ENCODE results near the gene STAT4. TPM values are rescaled to one million over a fixed set of nuclear protein-coding genes. Genes with fewer than 3 reads are reported as not detected.

STAT4 gene
- polyA plus RNA-seq, 1 of the 3 experiments (the other 2 are of a cell fraction) = 0.12 TPM

DNA sequence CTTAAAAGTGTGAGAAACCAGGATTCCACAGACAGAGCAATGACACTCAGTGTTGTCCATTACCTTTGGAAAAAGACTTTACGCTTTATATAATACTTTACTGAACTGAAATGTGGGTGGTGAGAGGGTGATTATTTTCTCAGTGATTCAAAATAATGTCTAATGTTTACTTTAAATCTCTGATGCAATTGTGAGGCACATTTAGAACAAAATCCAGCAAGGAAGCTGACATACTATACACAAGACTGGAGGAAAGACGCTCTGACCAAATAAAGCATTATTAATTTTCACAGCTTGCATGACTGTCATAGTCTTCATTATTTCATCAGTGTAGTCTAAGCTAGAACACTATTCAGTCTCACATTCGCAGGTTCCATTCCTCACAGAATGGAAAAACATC lies 102.7 kb downstream of the STAT4 start:
- H3K36me3 ChIP-seq (replicated peaks in 1 of 2; ENCODE audit: control insufficient read depth in 1 of 2, insufficient read depth in 2 of 2, low read length in 1 of 2) = no peaks in the 10 kb centered on the region
- no peak overlapping the region for H3K27ac ChIP-seq (ENCODE audit: low read depth in 2 of 2, low read length in 1 of 2)
- H3K4me1 ChIP-seq (ENCODE audit: control insufficient read depth in 1 of 2, insufficient read depth in 2 of 2, low read depth in 1 of 2, low read length in 1 of 2) = no peaks in the 10 kb centered on the region
- H2AFZ ChIP-seq (ENCODE audit: low read depth) = no peak overlapping the region
- WGBS (ENCODE audit: low lambda C conversion rate) = 66% methylated on average over 3 of the region's 3 CpGs
- no peak for TF ChIP-seq MEF2A (IDR thresholded peaks at IDR 0.05; ENCODE audit: borderline replicate concordance, low read depth)
- no peak for TF ChIP-seq RXRA (IDR thresholded peaks at IDR 0.05; ENCODE audit: borderline replicate concordance, low read depth)
- TF ChIP-seq RAD21 (IDR thresholded peaks at IDR 0.05; ENCODE audit: low read length) = no peak
- TF ChIP-seq FOSL2 (IDR thresholded peaks at IDR 0.05; ENCODE audit: borderline replicate concordance, low read depth) = no peak
- no peak for TF ChIP-seq NRF1 (IDR thresholded peaks at IDR 0.05; ENCODE audit: low read depth, low read length)
- no peak for TF ChIP-seq TEAD4 (IDR thresholded peaks at IDR 0.05; ENCODE audit: borderline replicate concordance, insufficient read depth)
- TF ChIP-seq, protein P1, sequence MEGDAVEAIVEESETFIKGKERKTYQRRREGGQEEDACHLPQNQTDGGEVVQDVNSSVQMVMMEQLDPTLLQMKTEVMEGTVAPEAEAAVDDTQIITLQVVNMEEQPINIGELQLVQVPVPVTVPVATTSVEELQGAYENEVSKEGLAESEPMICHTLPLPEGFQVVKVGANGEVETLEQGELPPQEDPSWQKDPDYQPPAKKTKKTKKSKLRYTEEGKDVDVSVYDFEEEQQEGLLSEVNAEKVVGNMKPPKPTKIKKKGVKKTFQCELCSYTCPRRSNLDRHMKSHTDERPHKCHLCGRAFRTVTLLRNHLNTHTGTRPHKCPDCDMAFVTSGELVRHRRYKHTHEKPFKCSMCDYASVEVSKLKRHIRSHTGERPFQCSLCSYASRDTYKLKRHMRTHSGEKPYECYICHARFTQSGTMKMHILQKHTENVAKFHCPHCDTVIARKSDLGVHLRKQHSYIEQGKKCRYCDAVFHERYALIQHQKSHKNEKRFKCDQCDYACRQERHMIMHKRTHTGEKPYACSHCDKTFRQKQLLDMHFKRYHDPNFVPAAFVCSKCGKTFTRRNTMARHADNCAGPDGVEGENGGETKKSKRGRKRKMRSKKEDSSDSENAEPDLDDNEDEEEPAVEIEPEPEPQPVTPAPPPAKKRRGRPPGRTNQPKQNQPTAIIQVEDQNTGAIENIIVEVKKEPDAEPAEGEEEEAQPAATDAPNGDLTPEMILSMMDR (IDR thresholded peaks at IDR 0.05) = no peak
- TF ChIP-seq EZH2phosphoT487 (IDR thresholded peaks at IDR 0.05; ENCODE audit: borderline replicate concordance, low read depth) = no peak
- TF ChIP-seq RCOR1 (IDR thresholded peaks at IDR 0.05; ENCODE audit: low read length) = no peak
- TF ChIP-seq, protein P2, sequence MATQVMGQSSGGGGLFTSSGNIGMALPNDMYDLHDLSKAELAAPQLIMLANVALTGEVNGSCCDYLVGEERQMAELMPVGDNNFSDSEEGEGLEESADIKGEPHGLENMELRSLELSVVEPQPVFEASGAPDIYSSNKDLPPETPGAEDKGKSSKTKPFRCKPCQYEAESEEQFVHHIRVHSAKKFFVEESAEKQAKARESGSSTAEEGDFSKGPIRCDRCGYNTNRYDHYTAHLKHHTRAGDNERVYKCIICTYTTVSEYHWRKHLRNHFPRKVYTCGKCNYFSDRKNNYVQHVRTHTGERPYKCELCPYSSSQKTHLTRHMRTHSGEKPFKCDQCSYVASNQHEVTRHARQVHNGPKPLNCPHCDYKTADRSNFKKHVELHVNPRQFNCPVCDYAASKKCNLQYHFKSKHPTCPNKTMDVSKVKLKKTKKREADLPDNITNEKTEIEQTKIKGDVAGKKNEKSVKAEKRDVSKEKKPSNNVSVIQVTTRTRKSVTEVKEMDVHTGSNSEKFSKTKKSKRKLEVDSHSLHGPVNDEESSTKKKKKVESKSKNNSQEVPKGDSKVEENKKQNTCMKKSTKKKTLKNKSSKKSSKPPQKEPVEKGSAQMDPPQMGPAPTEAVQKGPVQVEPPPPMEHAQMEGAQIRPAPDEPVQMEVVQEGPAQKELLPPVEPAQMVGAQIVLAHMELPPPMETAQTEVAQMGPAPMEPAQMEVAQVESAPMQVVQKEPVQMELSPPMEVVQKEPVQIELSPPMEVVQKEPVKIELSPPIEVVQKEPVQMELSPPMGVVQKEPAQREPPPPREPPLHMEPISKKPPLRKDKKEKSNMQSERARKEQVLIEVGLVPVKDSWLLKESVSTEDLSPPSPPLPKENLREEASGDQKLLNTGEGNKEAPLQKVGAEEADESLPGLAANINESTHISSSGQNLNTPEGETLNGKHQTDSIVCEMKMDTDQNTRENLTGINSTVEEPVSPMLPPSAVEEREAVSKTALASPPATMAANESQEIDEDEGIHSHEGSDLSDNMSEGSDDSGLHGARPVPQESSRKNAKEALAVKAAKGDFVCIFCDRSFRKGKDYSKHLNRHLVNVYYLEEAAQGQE (IDR thresholded peaks at IDR 0.05; ENCODE audit: low read depth, low read length) = no peak
- no peak for TF ChIP-seq RFX5 (IDR thresholded peaks at IDR 0.05; ENCODE audit: low read length)
- H3K9ac ChIP-seq = no peak overlapping the region
- no peak overlapping the region for H3K4me3 ChIP-seq (ENCODE audit: low read depth in 2 of 2, low read length in 1 of 2)
- H3K79me2 ChIP-seq (ENCODE audit: insufficient read depth) = no peaks in the 10 kb centered on the region
- DNase-seq = no peak
- POLR2A ChIA-PET = no interaction called here
- H4K20me1 ChIP-seq (ENCODE audit: insufficient read depth) = no peaks in the 10 kb centered on the region
- no peaks in the 10 kb centered on the region for H3K9me2 ChIP-seq
- CTCF ChIA-PET = interaction anchor here (0.7 to 6.3 kb wide), 2 partner anchors 107 to 475 kb away, joined by 4 to 40 read pairs; no protein-coding TSS in a partner anchor
- no peaks in the 10 kb centered on the region for H3K9me3 ChIP-seq
- no peaks in the 10 kb centered on the region for H3K27me3 ChIP-seq (ENCODE audit: insufficient read depth)
- H3K4me2 ChIP-seq = no peak overlapping the region
- H3F3A ChIP-seq (replicated peaks; ENCODE audit: insufficient read depth) = no peaks in the 10 kb centered on the region

DNA sequence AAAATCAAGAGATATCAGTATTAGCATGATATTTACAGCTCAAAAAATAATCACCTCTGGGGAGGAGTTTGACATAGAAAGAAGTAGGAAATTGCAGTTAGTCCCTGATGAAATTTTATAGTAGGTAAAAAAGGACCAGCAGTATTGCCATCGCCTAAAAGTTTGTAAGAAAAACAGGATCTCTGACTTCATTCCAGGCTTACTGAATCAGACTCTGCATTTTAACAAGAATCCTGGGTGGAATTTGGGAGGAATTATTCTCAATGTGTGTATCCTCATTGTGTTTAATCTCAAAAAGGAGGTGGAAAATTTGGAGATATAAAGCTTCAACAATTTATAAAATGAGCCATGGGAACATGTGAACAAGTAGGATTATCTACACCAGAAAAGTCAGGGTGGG lies 105.7 kb downstream of the STAT4 start:
- CTCF ChIA-PET = interaction anchor here (1.3 kb wide), 1 partner anchor 120 kb away, joined by 3 read pairs; no protein-coding TSS in a partner anchor
- no peaks in the 10 kb centered on the region for H4K20me1 ChIP-seq (ENCODE audit: insufficient read depth)
- 83% methylated on average over 1 of the region's 1 CpG for WGBS (ENCODE audit: low lambda C conversion rate)
- H3K4me3 ChIP-seq (ENCODE audit: low read depth in 2 of 2, low read length in 1 of 2) = no peak overlapping the region
- no peak overlapping the region for H2AFZ ChIP-seq (ENCODE audit: low read depth)
- no peak for TF ChIP-seq TAF1 (IDR thresholded peaks at IDR 0.05; ENCODE audit: borderline replicate concordance, low read depth, low read length)
- TF ChIP-seq POLR2AphosphoS5 (IDR thresholded peaks at IDR 0.05; ENCODE audit: low read depth, low read length) = no peak
- TF ChIP-seq, protein P3, sequence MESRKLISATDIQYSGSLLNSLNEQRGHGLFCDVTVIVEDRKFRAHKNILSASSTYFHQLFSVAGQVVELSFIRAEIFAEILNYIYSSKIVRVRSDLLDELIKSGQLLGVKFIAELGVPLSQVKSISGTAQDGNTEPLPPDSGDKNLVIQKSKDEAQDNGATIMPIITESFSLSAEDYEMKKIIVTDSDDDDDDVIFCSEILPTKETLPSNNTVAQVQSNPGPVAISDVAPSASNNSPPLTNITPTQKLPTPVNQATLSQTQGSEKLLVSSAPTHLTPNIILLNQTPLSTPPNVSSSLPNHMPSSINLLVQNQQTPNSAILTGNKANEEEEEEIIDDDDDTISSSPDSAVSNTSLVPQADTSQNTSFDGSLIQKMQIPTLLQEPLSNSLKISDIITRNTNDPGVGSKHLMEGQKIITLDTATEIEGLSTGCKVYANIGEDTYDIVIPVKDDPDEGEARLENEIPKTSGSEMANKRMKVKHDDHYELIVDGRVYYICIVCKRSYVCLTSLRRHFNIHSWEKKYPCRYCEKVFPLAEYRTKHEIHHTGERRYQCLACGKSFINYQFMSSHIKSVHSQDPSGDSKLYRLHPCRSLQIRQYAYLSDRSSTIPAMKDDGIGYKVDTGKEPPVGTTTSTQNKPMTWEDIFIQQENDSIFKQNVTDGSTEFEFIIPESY (IDR thresholded peaks at IDR 0.05; ENCODE audit: borderline replicate concordance, low read depth) = no peak
- TF ChIP-seq SMC3 (IDR thresholded peaks at IDR 0.05; ENCODE audit: low read depth, low read length) = no peak
- TF ChIP-seq RAD21 (IDR thresholded peaks at IDR 0.05; ENCODE audit: low read length) = no peak
- no peak for TF ChIP-seq JUND (IDR thresholded peaks at IDR 0.05)
- no peak for TF ChIP-seq NFIC (IDR thresholded peaks at IDR 0.05; ENCODE audit: borderline replicate concordance)
- TF ChIP-seq TCF12 (IDR thresholded peaks at IDR 0.05) = no peak
- POLR2A ChIA-PET = no interaction called here
- no peaks in the 10 kb centered on the region for H3K9me3 ChIP-seq
- H3K79me2 ChIP-seq (ENCODE audit: insufficient read depth) = no peaks in the 10 kb centered on the region
- no peak overlapping the region for H3K4me2 ChIP-seq
- no peaks in the 10 kb centered on the region for H3K9me2 ChIP-seq
- no peak overlapping the region for H3K27ac ChIP-seq (ENCODE audit: low read depth in 2 of 2, low read length in 1 of 2)
- H3F3A ChIP-seq (replicated peaks; ENCODE audit: insufficient read depth) = no peaks in the 10 kb centered on the region
- H3K36me3 ChIP-seq (replicated peaks in 1 of 2; ENCODE audit: control insufficient read depth in 1 of 2, insufficient read depth in 2 of 2, low read length in 1 of 2) = no peaks in the 10 kb centered on the region
- no peaks in the 10 kb centered on the region for H3K27me3 ChIP-seq (ENCODE audit: insufficient read depth)
- DNase-seq = no peak
- H3K9ac ChIP-seq = no peak overlapping the region
- H3K4me1 ChIP-seq (ENCODE audit: control insufficient read depth in 1 of 2, insufficient read depth in 2 of 2, low read depth in 1 of 2, low read length in 1 of 2) = peaks cover 0 to 4% of the 10 kb centered on the region in 2 experiments; a peak in 1 of 4 replicates
